Chondrocyte (in vitro differentiated cells): ENCODE measurements around the gene JCHAIN. TPM values are rescaled to one million over a fixed set of nuclear protein-coding genes. Genes with fewer than 3 reads are reported as not detected.
"Not testable (repeated sequence)": the region's sequence is repeated elsewhere in the genome, so short reads cannot be mapped to it uniquely, and the experiment has no call there.

Source experiments
- DNase-seq: peaks from one replicate; pipeline ENCODE4 v3.0.0; 2021; ENCODE audit warnings: mixed read lengths, low spot score
- H3K27ac Mint-ChIP-seq: one replicate; pipeline ENCODE4 v1.8.0; 2021; ENCODE audit warnings: mild to moderate bottlenecking, moderate library complexity, mixed read lengths; ENCODE audit not compliant: unreplicated experiment
- H3K27me3 Mint-ChIP-seq: 2 replicates; pipeline ENCODE4 v1.8.0; 2021; ENCODE audit warnings: low read depth, mixed read lengths
- H3K36me3 Mint-ChIP-seq: 2 replicates; pipeline ENCODE4 v1.8.0; 2021; ENCODE audit warnings: low read depth, mixed read lengths
- H3K4me1 Mint-ChIP-seq: 2 replicates; pipeline ENCODE4 v1.8.0; 2021; ENCODE audit warnings: low read depth, mild to moderate bottlenecking, mixed read lengths
- H3K4me3 Mint-ChIP-seq: one replicate; pipeline ENCODE4 v1.8.0; 2021; ENCODE audit warnings: mild to moderate bottlenecking, moderate library complexity, mixed read lengths; ENCODE audit not compliant: unreplicated experiment
- H3K9me3 Mint-ChIP-seq: 2 replicates; pipeline ENCODE4 v1.8.0; 2021; ENCODE audit warnings: low read depth, mixed read lengths
- CTCF ChIP-seq: fragments of 200-600 bp; sonication (generic); IDR thresholded peaks from 2 replicates; pipeline ENCODE4 v1.5.0; 2021; ENCODE audit warnings: antibody characterized with exemption, mild to moderate bottlenecking, moderate library complexity
- total RNA-seq: library from RNA; stranded (reverse); gene quantifications from 3 replicates; pipeline ENCODE4 v1.2.1, GENCODE V29; 2021

JCHAIN gene
- total RNA-seq, 1 donor from 2014 or later: not detected

GRCh38 chr4:70687821-70688794, 21.8 kb upstream of the JCHAIN start, which contains the start of gene UTP3:
UTP3 (plus strand) TSS chr4:70688532; CDS start chr4:70688678, 146 bp downstream.
- Mint-ChIP-seq H3K27me3 (peaks cover 8% of the 10 kb centered on the region), H3K4me3 (peak within 1 kb of the TSS; percentile 98), H3K36me3 (peaks cover 4% of the 10 kb centered on the region), H3K27ac (peak within 1 kb of the TSS; percentile 99), H3K9me3 (no peaks in the 10 kb centered on the region), H3K4me1 (peaks cover 38% of the 10 kb centered on the region)
- TF ChIP-seq CTCF: peak; percentile 99
- no peak for DNase-seq

GRCh38 chr4:70687392-70687791, 21.1 kb upstream of the JCHAIN start:
- peaks cover 9% of the 10 kb centered on the region for H3K27me3 Mint-ChIP-seq
- H3K4me1 Mint-ChIP-seq: peaks cover 38% of the 10 kb centered on the region
- peak overlapping the region; percentile 98 for H3K4me3 Mint-ChIP-seq
- DNase-seq: no peak
- peaks cover 4% of the 10 kb centered on the region for H3K36me3 Mint-ChIP-seq
- no peak for TF ChIP-seq CTCF
- H3K9me3 Mint-ChIP-seq: no peaks in the 10 kb centered on the region
- H3K27ac Mint-ChIP-seq: peak overlapping the region; percentile 99

- H3K9me3 Mint-ChIP-seq, H3K4me1 Mint-ChIP-seq, DNase-seq, H3K27ac Mint-ChIP-seq, H3K36me3 Mint-ChIP-seq, H3K4me3 Mint-ChIP-seq: not testable (repeated sequence)
- peaks cover 18% of the 10 kb centered on the region for H3K27me3 Mint-ChIP-seq
Measured at GRCh38 chr4:70682142-70682541, 15.8 kb upstream of the JCHAIN start.

GRCh38 chr4:70681704-70682103, 15.4 kb upstream of the JCHAIN start:
- DNase-seq: no peak
- Mint-ChIP-seq H3K4me3 (no peak overlapping the region), H3K27ac (no peak overlapping the region), H3K27me3 (peaks cover 18% of the 10 kb centered on the region), H3K36me3 (no peaks in the 10 kb centered on the region), H3K4me1 (no peaks in the 10 kb centered on the region), H3K9me3 (no peaks in the 10 kb centered on the region)
- TF ChIP-seq CTCF: no peak

- DNase-seq: no peak
- Mint-ChIP-seq H3K9me3 (no peaks in the 10 kb centered on the region), H3K27ac (no peak overlapping the region), H3K4me1 (no peaks in the 10 kb centered on the region), H3K4me3 (no peak overlapping the region), H3K27me3 (peaks cover 18% of the 10 kb centered on the region), H3K36me3 (no peaks in the 10 kb centered on the region)
- TF ChIP-seq CTCF: no peak
Measured at GRCh38 chr4:70680934-70681333, 14.6 kb upstream of the JCHAIN start.
